Trophoblast cell (in vitro differentiated cells and primary cell): ENCODE results near the gene OAT.

Source experiments
- DNase-seq, 2 donors: peaks; one replicate each; pipeline ENCODE4 v3.0.0-alpha.2; 2016
- H2AFZ ChIP-seq: 2 replicates; pipeline ENCODE4 v1.6.1; 2013; ENCODE audit warnings: low read length, moderate library complexity, mild to moderate bottlenecking; ENCODE audit not compliant: insufficient read depth, poor library complexity
- H2AK5ac ChIP-seq: 2 replicates; pipeline ENCODE4 v1.6.1; 2013; ENCODE audit warnings: mild to moderate bottlenecking, low read length
- H2BK120ac ChIP-seq: 2 replicates; pipeline ENCODE4 v1.6.1; 2013; ENCODE audit warnings: low read length, mild to moderate bottlenecking, moderate library complexity; ENCODE audit not compliant: insufficient read depth, poor library complexity
- H2BK12ac ChIP-seq: 2 replicates; pipeline ENCODE4 v1.6.1; 2013; ENCODE audit warnings: mild to moderate bottlenecking, low read length, moderate library complexity
- H2BK5ac ChIP-seq: 2 replicates; pipeline ENCODE4 v1.6.1; 2013; ENCODE audit warnings: low read length, low read depth, moderate library complexity, mild to moderate bottlenecking; ENCODE audit not compliant: poor library complexity
- H3K14ac ChIP-seq: 2 replicates; pipeline ENCODE4 v1.6.1; 2013; ENCODE audit warnings: mild to moderate bottlenecking, low read length
- H3K18ac ChIP-seq: 2 replicates; pipeline ENCODE4 v1.6.1; 2013; ENCODE audit warnings: mild to moderate bottlenecking, low read length
- H3K23ac ChIP-seq: 2 replicates; pipeline ENCODE4 v1.6.1; 2013; ENCODE audit warnings: low read length
- H3K27ac ChIP-seq: 2 replicates; pipeline ENCODE4 v1.5.1; 2013; ENCODE audit warnings: low read depth, mild to moderate bottlenecking, inconsistent platforms, low read length, moderate library complexity
- H3K27me3 ChIP-seq: 2 replicates; pipeline ENCODE4 v1.6.1; 2013; ENCODE audit warnings: inconsistent platforms, mild to moderate bottlenecking, low read length, moderate library complexity; ENCODE audit not compliant: insufficient read depth
- H3K36me3 ChIP-seq, 2 experiments: 1 replicate in 1 of 2; 2 replicates in 1 of 2; pipeline ENCODE4 v1.6.1; 2013; ENCODE audit warnings: low read length in 2 of 2, mild to moderate bottlenecking in 2 of 2, moderate library complexity in 1 of 2; ENCODE audit not compliant: insufficient read depth in 2 of 2, control insufficient read depth in 1 of 2
- H3K4ac ChIP-seq: 2 replicates; pipeline ENCODE4 v1.6.1; 2013; ENCODE audit warnings: low read depth, mild to moderate bottlenecking, low read length, moderate library complexity
- H3K4me1 ChIP-seq, 2 experiments: 1 replicate in 1 of 2; 2 replicates in 1 of 2; pipeline ENCODE4 v1.6.1; 2013; ENCODE audit warnings: low read length in 2 of 2, mild to moderate bottlenecking in 2 of 2, moderate library complexity in 1 of 2; ENCODE audit not compliant: insufficient read depth in 2 of 2, control insufficient read depth in 1 of 2
- H3K4me2 ChIP-seq: 2 replicates; pipeline ENCODE4 v1.6.1; 2013; ENCODE audit warnings: inconsistent platforms, mild to moderate bottlenecking, low read length, moderate library complexity
- H3K4me3 ChIP-seq: 2 replicates; pipeline ENCODE4 v1.5.1; 2013; ENCODE audit warnings: mild to moderate bottlenecking, low read depth, low read length, inconsistent platforms
- H3K79me1 ChIP-seq: one replicate; pipeline ENCODE4 v1.6.1; 2013; ENCODE audit warnings: low read length
- H3K79me2 ChIP-seq: 2 replicates; pipeline ENCODE4 v1.6.1; 2013; ENCODE audit warnings: low read length, mild to moderate bottlenecking; ENCODE audit not compliant: control insufficient read depth, insufficient read depth, poor library complexity
- H3K9ac ChIP-seq: 2 replicates; pipeline ENCODE4 v1.6.1; 2013; ENCODE audit warnings: mild to moderate bottlenecking, low read length
- H3K9me3 ChIP-seq: 2 replicates; pipeline ENCODE4 v1.6.1; 2013; ENCODE audit warnings: low read depth, mild to moderate bottlenecking, control low read depth, inconsistent platforms, low read length; ENCODE audit not compliant: insufficient read depth
- H4K12ac ChIP-seq: 2 replicates; pipeline ENCODE4 v1.6.1; 2013; ENCODE audit warnings: low read depth, mild to moderate bottlenecking, low read length, moderate library complexity
- H4K8ac ChIP-seq: 2 replicates; pipeline ENCODE4 v1.6.1; 2013; ENCODE audit warnings: low read depth, mild to moderate bottlenecking, low read length, moderate library complexity
- H4K91ac ChIP-seq: one replicate; pipeline ENCODE4 v1.6.1; 2013; ENCODE audit warnings: low read depth, mild to moderate bottlenecking, low read length, moderate library complexity
- WGBS: extraction: QIAGEN DNeasy Blood & Tissue Kit; methylation state at CpG from one replicate; pipeline ENCODE4 v1.1.7; 2013; ENCODE audit warnings: missing lambda C conversion rate; ENCODE audit not compliant: insufficient read length, insufficient coverage; ENCODE audit errors: extremely low coverage; 5-methylcytosine and 5-hydroxymethylcytosine counted together

OAT gene

DNA sequence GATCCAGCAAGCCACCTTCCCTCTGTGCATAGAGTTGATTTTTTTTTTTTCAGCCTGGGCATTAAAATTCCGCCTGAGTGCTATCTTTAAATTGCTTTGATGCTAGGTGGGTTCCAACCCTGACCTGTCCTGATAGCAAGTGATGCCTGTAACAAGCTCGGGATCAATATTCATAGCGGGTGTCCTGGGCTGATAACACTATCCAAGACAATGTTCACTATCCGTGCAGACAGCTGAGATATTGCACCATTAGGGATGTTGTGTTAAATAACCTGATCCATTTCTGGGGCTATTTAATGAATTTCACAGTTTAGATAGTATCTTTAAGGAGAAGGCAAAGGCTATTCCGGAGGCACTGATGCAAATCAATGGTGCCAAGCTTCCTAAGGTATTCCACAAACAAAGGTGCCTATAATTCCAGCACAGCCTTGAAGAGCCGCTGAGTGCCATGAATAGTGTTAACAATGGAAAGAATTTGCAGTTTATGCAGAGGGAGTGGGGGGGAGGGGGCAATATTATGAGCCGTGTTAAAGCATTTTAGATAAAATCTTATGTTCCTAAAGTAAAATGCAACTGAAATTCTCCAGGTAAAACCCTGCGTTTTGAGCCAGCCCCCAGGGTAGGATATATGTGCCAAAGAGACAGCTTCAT is 35.4 kb upstream of the OAT start:
- no peak overlapping the region for H3K4ac ChIP-seq
- no peaks in the 10 kb centered on the region for H3K79me2 ChIP-seq
- H4K91ac ChIP-seq: no peak overlapping the region
- H3K4me1 ChIP-seq: peaks cover 15 to 19% of the 10 kb centered on the region in 2 experiments
- no peak overlapping the region for H2AFZ ChIP-seq
- WGBS: no CpG with 5 or more reads among the region's 8 CpGs
- no peak overlapping the region for H3K18ac ChIP-seq
- H2BK5ac ChIP-seq: no peak overlapping the region
- no peaks in the 10 kb centered on the region for H3K36me3 ChIP-seq
- no peak overlapping the region for H3K9ac ChIP-seq
- peaks cover 24% of the 10 kb centered on the region for H3K27me3 ChIP-seq
- no peak overlapping the region for H2AK5ac ChIP-seq
- no peak overlapping the region for H3K4me3 ChIP-seq
- no peak overlapping the region for H4K8ac ChIP-seq
- no peaks in the 10 kb centered on the region for H3K9me3 ChIP-seq
- H3K27ac ChIP-seq: no peak overlapping the region
- H2BK12ac ChIP-seq: no peak overlapping the region
- peaks cover 2% of the 10 kb centered on the region for H3K79me1 ChIP-seq
- H3K14ac ChIP-seq: no peak overlapping the region
- no peak overlapping the region for H4K12ac ChIP-seq
- no peak overlapping the region for H3K4me2 ChIP-seq
- peak; percentile 30 to 56 for DNase-seq
- no peak overlapping the region for H2BK120ac ChIP-seq
- H3K23ac ChIP-seq: no peak overlapping the region

DNA sequence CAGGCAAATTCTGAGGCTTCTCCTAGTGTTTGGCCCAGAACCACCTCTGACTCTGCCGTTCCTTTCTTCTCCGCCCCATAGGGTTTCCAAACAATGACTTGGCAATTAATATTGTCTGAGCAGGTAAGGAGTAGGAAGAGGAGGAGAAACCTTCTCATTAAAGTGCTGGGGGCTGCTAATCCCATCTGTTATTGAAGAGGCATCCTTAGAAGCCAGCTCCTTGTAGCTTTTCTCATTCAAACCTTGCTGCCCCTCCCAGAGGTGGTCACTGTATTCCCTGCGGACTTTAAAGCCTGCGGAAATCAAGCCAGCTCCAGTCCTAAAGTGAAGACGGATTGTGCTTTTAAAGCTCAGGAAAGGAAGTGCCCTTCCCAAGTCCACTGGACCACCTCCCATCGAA is 32.6 kb upstream of the OAT start:
- Histone ChIP-seq H3K79me2 (no peaks in the 10 kb centered on the region), H2BK5ac (no peak overlapping the region), H4K91ac (no peak overlapping the region), H2BK120ac (no peak overlapping the region), H4K12ac (no peak overlapping the region), H2AK5ac (no peak overlapping the region), H3K4me3 (no peak overlapping the region), H3K4me1 (peaks cover 17 to 21% of the 10 kb centered on the region in 2 experiments), H3K4me2 (no peak overlapping the region), H4K8ac (no peak overlapping the region), H3K27me3 (peaks cover 45% of the 10 kb centered on the region), H3K9ac (no peak overlapping the region), H3K27ac (no peak overlapping the region), H2AFZ (no peak overlapping the region), H3K14ac (no peak overlapping the region), H3K79me1 (no peaks in the 10 kb centered on the region), H2BK12ac (no peak overlapping the region), H3K9me3 (peaks cover 7% of the 10 kb centered on the region), H3K23ac (no peak overlapping the region), H3K18ac (no peak overlapping the region), H3K36me3 (no peaks in the 10 kb centered on the region), H3K4ac (no peak overlapping the region)
- WGBS: no CpG with 5 or more reads among the region's 6 CpGs
- DNase-seq: no peak

DNA sequence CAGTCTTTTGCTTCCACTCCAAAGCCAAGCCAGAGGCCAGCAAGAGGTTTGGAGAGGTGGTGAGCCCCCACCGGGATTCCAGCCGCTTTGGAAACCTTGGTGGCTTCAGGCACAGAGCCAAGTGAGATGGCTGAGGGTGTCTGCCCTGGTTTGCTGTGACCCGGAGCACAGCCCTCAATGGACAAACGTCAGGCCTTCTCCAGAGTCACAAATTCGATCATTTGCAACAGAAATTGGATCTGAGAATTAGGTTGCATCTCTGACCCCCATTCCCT is 32.0 kb upstream of the OAT start:
- no peak overlapping the region for H3K14ac ChIP-seq
- no peak overlapping the region for H3K18ac ChIP-seq
- H3K4ac ChIP-seq: no peak overlapping the region
- H3K9me3 ChIP-seq: peaks cover 7% of the 10 kb centered on the region
- no peak overlapping the region for H4K91ac ChIP-seq
- no peaks in the 10 kb centered on the region for H3K79me2 ChIP-seq
- H3K23ac ChIP-seq: no peak overlapping the region
- no peak for DNase-seq
- no peak overlapping the region for H3K27ac ChIP-seq
- no peak overlapping the region for H4K12ac ChIP-seq
- H2BK12ac ChIP-seq: no peak overlapping the region
- no CpG with 5 or more reads among the region's 5 CpGs for WGBS
- H3K4me1 ChIP-seq: peaks cover 17 to 21% of the 10 kb centered on the region in 2 experiments
- no peaks in the 10 kb centered on the region for H3K79me1 ChIP-seq
- no peak overlapping the region for H2AK5ac ChIP-seq
- H2BK5ac ChIP-seq: no peak overlapping the region
- no peaks in the 10 kb centered on the region for H3K36me3 ChIP-seq
- H3K9ac ChIP-seq: no peak overlapping the region
- peaks cover 45% of the 10 kb centered on the region for H3K27me3 ChIP-seq
- no peak overlapping the region for H2BK120ac ChIP-seq
- no peak overlapping the region for H4K8ac ChIP-seq
- no peak overlapping the region for H3K4me2 ChIP-seq
- no peak overlapping the region for H3K4me3 ChIP-seq
- no peak overlapping the region for H2AFZ ChIP-seq

DNA sequence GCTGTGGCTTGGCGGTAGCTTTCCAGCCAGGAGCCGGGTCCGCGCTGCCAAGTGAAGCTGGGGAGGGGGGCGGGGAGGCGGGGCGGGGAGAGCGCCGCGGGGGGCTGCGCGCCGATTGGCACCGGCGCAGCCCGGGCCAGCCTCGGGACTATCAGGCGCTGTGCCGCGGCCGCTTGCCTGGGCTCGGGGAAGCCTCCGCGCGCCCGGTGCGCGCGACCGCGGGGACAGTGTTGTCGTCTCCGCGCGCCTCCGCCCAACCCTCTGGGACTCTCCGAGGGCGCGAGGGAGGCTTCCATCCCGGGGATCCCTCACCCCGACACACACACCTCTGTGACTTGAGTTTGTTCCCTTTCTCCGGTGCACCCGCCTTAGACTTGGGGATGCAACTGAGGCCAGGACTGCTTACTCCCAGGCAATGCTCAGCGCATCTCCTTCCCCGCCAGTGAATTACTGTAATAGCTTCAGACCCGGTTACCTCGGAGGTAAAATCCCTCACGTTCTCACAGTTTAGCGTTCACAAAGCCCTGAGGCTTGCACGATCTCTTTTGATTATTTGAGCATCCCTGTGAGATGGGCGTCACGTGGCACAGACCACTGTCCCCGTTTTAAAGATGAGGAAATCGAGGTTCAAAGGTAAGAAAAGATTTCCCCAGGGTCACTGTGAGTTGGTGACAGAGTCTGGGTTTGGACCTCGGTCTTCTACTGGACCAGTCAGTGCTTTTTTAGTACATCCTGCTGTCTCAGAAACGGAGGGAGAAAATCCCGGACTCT is 31.5 kb upstream of the OAT start, which contains the start of gene NKX1-2:
NKX1-2 (minus strand) TSS at position 24 of the 771 bp plus-strand sequence. CDS start 92 bp downstream, outside the sequence.
- Histone ChIP-seq H3K79me1 (no peaks in the 10 kb centered on the region), H2AK5ac (no peak within 1 kb of the TSS), H4K8ac (peak within 1 kb of the TSS; percentile 25), H4K91ac (no peak within 1 kb of the TSS), H2BK12ac (no peak within 1 kb of the TSS), H3K4me1 (peaks cover 17 to 21% of the 10 kb centered on the region in 2 experiments), H3K27me3 (peaks cover 45% of the 10 kb centered on the region), H2AFZ (peak within 1 kb of the TSS; percentile 17), H2BK120ac (no peak within 1 kb of the TSS), H3K9ac (no peak within 1 kb of the TSS), H4K12ac (no peak within 1 kb of the TSS), H3K4me2 (peak within 1 kb of the TSS; percentile 68), H3K14ac (no peak within 1 kb of the TSS), H3K4ac (no peak within 1 kb of the TSS), H3K4me3 (peak within 1 kb of the TSS; percentile 46), H3K27ac (no peak within 1 kb of the TSS), H3K23ac (no peak within 1 kb of the TSS), H3K79me2 (no peaks in the 10 kb centered on the region), H3K9me3 (peaks cover 7% of the 10 kb centered on the region), H3K36me3 (no peaks in the 10 kb centered on the region), H2BK5ac (no peak within 1 kb of the TSS), H3K18ac (no peak within 1 kb of the TSS)
- DNase-seq: no peak
- WGBS: no CpG with 5 or more reads among the region's 57 CpGs
